ENCODE results near the gene SUMO3. TPM values are rescaled to one million over a fixed set of nuclear protein-coding genes. Genes with fewer than 3 reads are reported as not detected.

Gene SUMO3
- total RNA-seq, 1 experiment from 2014 or later, result 41.4 TPM

- in situ Hi-C loops (cut with HindIII; ENCODE audit: low pct_unique_long_range_greater_than_20kb, low sequenced_read_pairs) (no loop called here), intact Hi-C loops (cut with micrococcal nuclease; ENCODE audit: unreplicated experiment) (loop anchor here (10.0 kb wide), 1 partner anchor 275 kb away; no protein-coding TSS in a partner anchor)
- Histone ChIP-seq H3K27me3 (ENCODE audit: control insufficient read depth, insufficient read depth, low read length) (no peaks in the 10 kb centered on the region), H3K27ac (ENCODE audit: low read length) (no peak overlapping the region), H3K9me3 (ENCODE audit: control insufficient read depth, insufficient read depth, low read depth, low read length) (no peaks in the 10 kb centered on the region), H3K4me1 (ENCODE audit: control insufficient read depth, insufficient read depth, low read length) (peaks cover 7% of the 10 kb centered on the region; the same call in 1 of the 2 replicates), H3K36me3 (ENCODE audit: control insufficient read depth, insufficient read depth, low read length) (no peaks in the 10 kb centered on the region), H3K4me3 (ENCODE audit: low read depth in 2 of 2, low read length in 2 of 2) (no peak overlapping the region)
- TF ChIP-seq SIN3A (IDR thresholded peaks at IDR 0.05; ENCODE audit: borderline replicate concordance, insufficient read depth, low read depth, low read length) (no peak), POLR2AphosphoS5 (IDR thresholded peaks at IDR 0.05; ENCODE audit: low read depth, low read length) (no peak), CTCF (IDR thresholded peaks at IDR 0.05) (no peak), TCF7L2 (IDR thresholded peaks at IDR 0.05; ENCODE audit: low read depth, low read length) (no peak)
- TF ChIP-seq, protein P1, sequence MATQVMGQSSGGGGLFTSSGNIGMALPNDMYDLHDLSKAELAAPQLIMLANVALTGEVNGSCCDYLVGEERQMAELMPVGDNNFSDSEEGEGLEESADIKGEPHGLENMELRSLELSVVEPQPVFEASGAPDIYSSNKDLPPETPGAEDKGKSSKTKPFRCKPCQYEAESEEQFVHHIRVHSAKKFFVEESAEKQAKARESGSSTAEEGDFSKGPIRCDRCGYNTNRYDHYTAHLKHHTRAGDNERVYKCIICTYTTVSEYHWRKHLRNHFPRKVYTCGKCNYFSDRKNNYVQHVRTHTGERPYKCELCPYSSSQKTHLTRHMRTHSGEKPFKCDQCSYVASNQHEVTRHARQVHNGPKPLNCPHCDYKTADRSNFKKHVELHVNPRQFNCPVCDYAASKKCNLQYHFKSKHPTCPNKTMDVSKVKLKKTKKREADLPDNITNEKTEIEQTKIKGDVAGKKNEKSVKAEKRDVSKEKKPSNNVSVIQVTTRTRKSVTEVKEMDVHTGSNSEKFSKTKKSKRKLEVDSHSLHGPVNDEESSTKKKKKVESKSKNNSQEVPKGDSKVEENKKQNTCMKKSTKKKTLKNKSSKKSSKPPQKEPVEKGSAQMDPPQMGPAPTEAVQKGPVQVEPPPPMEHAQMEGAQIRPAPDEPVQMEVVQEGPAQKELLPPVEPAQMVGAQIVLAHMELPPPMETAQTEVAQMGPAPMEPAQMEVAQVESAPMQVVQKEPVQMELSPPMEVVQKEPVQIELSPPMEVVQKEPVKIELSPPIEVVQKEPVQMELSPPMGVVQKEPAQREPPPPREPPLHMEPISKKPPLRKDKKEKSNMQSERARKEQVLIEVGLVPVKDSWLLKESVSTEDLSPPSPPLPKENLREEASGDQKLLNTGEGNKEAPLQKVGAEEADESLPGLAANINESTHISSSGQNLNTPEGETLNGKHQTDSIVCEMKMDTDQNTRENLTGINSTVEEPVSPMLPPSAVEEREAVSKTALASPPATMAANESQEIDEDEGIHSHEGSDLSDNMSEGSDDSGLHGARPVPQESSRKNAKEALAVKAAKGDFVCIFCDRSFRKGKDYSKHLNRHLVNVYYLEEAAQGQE (IDR thresholded peaks at IDR 0.05; ENCODE audit: insufficient read depth in 1 of 2, low read depth in 2 of 2, low read length in 1 of 2), result no peak
- no peak for ATAC-seq
- no peak for DNase-seq (ENCODE audit: low read depth, low spot score)
- BruUV-seq (replicated peaks), result no TSS peak
- POLR2A ChIA-PET, result no interaction called here
- CTCF ChIA-PET, result interaction anchor here (0.6 kb wide), 1 partner anchor 330 kb away, joined by 4 read pairs; no protein-coding TSS in a partner anchor
Measured at GRCh38 chr21:44789880-44790279, 28.0 kb downstream of the SUMO3 start.

DNA sequence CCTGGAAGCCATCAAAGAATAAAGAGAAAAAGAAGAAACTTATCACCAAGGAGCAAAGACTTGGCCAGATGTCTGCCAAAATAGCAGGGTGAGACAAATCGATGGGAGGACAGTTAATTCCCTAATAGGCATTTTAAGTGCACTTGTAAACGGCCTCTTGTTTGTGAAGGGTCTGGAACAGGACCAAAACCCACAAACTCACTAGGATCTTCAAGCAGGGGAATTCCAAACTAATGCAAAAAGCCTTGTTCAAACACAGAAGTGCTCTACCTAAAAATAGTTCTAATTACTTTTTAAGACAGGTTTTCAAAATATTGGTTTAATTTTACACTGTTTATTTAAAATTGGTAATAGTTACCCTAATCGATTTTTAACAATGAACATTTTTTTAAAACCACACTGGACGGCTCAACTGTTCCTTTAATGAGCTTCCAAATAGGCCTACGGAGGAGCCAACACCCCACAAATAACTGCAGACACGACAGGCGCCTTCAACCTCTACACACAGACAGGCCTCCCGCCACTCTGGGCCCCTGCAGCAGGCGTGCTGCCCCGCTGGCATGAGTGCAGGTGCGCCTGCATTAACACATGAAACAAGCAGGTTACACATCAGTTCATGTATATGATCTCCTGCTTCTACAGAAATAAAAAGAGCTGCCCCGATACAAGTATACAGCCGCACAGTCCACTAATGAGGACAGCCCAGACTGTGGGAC, 32.1 kb downstream of the SUMO3 start:
- intact Hi-C loops (cut with micrococcal nuclease; ENCODE audit: unreplicated experiment), result loop anchor here (10.0 kb wide), 1 partner anchor 271 kb away; no protein-coding TSS in a partner anchor
- CTCF ChIA-PET, result no interaction called here

More for the DNA sequence above, 32.1 kb downstream of the SUMO3 start:
- H3K27ac ChIP-seq (ENCODE audit: low read length), result 0 out of 2 replicates have a peak overlapping the region, but pooled peaks have one; percentile 29
- H3K36me3 ChIP-seq (ENCODE audit: control insufficient read depth, insufficient read depth, low read length), result no peaks in the 10 kb centered on the region
- POLR2A ChIA-PET, result no interaction called here
- no peak overlapping the region for H3K4me3 ChIP-seq (ENCODE audit: low read depth in 2 of 2, low read length in 2 of 2)
- ATAC-seq (no peak; the same call in 1 of the 2 replicates), DNase-seq (ENCODE audit: low read depth, low spot score) (no peak)
- peaks cover 12% of the 10 kb centered on the region for H3K4me1 ChIP-seq (ENCODE audit: control insufficient read depth, insufficient read depth, low read length)
- no peaks in the 10 kb centered on the region for H3K9me3 ChIP-seq (ENCODE audit: control insufficient read depth, insufficient read depth, low read depth, low read length)
- in situ Hi-C loops (cut with HindIII; ENCODE audit: low pct_unique_long_range_greater_than_20kb, low sequenced_read_pairs), result no loop called here
- no TSS peak for BruUV-seq (replicated peaks)
- TF ChIP-seq POLR2AphosphoS5 (IDR thresholded peaks at IDR 0.05; ENCODE audit: low read depth, low read length), result no peak
- TF ChIP-seq TCF7L2 (IDR thresholded peaks at IDR 0.05; ENCODE audit: low read depth, low read length), result no peak
- TF ChIP-seq, protein P1 (IDR thresholded peaks at IDR 0.05; ENCODE audit: insufficient read depth in 1 of 2, low read depth in 2 of 2, low read length in 1 of 2), result no peak
- TF ChIP-seq CTCF (IDR thresholded peaks at IDR 0.05), result no peak
- no peak for TF ChIP-seq SIN3A (IDR thresholded peaks at IDR 0.05; ENCODE audit: borderline replicate concordance, insufficient read depth, low read depth, low read length)
- H3K27me3 ChIP-seq (ENCODE audit: control insufficient read depth, insufficient read depth, low read length), result no peaks in the 10 kb centered on the region

Measured in Panc1 (cell line).